ENCODE results near the gene ENTHD1. TPM values are rescaled to one million over a fixed set of nuclear protein-coding genes. Genes with fewer than 3 reads are reported as not detected.
A peak's percentile ranks its signal among the peaks of the same experiment; 100 is the strongest.

Gene ENTHD1
- total and polyA plus RNA-seq, 8 donors: not detected

DNA sequence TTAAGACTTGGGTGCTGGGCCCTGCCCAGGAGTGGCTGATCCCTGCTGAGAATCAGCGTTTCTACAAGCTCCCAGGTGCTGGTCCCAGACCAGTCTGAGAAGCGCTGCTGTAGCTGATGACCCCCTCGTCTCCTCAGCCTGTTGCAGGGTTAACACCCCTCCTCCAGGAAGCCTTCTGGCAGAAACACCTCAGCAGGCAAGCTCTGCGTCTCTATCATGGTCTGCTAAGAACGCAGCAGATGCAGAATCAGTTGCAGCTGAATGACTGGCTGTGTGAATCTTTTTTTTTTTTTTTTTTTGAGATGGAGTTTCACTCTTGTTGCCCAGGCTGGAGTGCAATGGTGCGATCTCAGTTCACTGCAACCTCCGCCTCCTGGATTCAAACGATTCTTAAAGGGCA, 190.5 kb downstream of the ENTHD1 start:
- Histone ChIP-seq H3K4me3 (no peak overlapping the region), H3K4me1 (peaks cover 0 to 10% (median 9%) of the 10 kb centered on the region in 4 donors), H3K27ac (no peak overlapping the region), H3K36me3 (no peaks in the 10 kb centered on the region), H3K9me3 (no peaks in the 10 kb centered on the region), H3K27me3 (peaks cover 0 to 35% (median 7%) of the 10 kb centered on the region in 3 donors)
- TF ChIP-seq, protein P1, sequence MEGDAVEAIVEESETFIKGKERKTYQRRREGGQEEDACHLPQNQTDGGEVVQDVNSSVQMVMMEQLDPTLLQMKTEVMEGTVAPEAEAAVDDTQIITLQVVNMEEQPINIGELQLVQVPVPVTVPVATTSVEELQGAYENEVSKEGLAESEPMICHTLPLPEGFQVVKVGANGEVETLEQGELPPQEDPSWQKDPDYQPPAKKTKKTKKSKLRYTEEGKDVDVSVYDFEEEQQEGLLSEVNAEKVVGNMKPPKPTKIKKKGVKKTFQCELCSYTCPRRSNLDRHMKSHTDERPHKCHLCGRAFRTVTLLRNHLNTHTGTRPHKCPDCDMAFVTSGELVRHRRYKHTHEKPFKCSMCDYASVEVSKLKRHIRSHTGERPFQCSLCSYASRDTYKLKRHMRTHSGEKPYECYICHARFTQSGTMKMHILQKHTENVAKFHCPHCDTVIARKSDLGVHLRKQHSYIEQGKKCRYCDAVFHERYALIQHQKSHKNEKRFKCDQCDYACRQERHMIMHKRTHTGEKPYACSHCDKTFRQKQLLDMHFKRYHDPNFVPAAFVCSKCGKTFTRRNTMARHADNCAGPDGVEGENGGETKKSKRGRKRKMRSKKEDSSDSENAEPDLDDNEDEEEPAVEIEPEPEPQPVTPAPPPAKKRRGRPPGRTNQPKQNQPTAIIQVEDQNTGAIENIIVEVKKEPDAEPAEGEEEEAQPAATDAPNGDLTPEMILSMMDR (IDR thresholded peaks at IDR 0.05): no peak
- TF ChIP-seq POLR2AphosphoS5 (IDR thresholded peaks at IDR 0.05) (no peak), POLR2A (IDR thresholded peaks at IDR 0.05) (no peak), EP300 (IDR thresholded peaks at IDR 0.05) (no peak)
- no peak for DNase-seq
- intact Hi-C loops (cut with DNase I; ENCODE audit: low total_unique reads): no loop called here
- WGBS, 5 donors: 67 to 85% (median 75%) methylated on average over 7 to 8 of the region's 8 CpGs

DNA sequence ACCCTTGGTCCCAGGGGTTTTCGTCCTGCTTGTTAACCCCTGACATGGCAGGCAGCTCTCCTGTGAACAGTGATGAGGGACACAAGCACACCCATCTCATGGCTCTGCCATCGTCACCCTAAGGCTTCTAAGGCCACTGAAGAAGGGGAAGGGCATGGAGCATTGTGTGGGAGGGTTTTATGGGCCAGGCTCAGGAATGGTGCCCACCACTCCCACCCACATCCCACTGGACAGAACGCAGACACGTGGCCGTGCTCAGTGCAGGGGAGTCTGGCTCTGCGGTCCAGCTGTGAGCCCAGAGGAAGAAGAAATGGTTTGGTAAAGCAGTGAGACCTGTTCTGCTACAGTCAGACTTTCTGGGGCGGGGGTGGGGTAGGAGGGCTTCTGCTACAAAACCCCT, 193.0 kb downstream of the ENTHD1 start:
- 72 to 81% (median 79%) methylated on average over 7 of the region's 7 CpGs for WGBS, 5 donors

DNA sequence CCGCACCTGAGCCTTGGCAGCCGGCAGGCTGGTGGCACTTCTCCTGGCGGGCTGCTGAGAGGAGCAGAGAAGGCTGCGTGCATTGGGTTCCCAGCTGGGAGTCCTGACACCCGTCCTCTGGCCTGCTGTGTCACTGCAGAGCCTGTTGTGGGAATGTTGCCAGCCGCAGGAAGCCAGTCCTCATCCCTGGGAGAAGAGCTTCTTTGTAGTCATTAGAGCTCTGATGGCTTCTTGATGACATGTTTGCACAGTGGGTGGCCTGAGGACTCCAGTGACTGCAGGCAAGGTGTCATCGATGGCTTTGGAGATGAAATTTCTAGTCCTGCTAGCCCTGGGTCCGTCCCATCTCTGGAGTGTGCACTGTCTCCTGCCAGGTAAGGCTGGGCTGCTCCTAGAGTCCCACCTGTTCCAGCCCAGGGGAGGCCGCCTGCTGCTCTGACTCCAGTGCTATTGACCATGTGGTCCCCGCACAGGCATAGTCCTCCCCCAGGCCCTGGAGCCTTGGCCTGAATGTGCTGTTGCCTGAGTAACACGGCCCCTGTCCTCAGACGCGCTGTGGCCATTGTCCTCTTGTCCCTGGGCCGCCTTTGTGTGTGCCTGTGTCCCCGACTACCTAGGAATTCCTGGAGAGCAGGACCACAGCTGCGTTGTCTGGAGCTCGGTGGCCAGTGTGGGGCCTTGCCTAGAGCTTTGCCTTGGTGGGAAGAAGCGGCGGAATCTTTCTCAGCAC, 193.8 kb downstream of the ENTHD1 start:
- peaks cover 0 to 56% (median 12%) of the 10 kb centered on the region in 3 donors for H3K27me3 ChIP-seq
- TF ChIP-seq POLR2A (IDR thresholded peaks at IDR 0.05) (no peak), EP300 (IDR thresholded peaks at IDR 0.05) (no peak), POLR2AphosphoS5 (IDR thresholded peaks at IDR 0.05) (no peak)
- TF ChIP-seq, protein P1 (IDR thresholded peaks at IDR 0.05): no peak
- DNase-seq: peak; percentile 25 to 27

More for the DNA sequence above, 193.0 kb downstream of the ENTHD1 start:
- no peak for DNase-seq
- Histone ChIP-seq H3K27ac (no peak overlapping the region), H3K36me3 (no peaks in the 10 kb centered on the region), H3K9me3 (no peaks in the 10 kb centered on the region), H3K27me3 (peaks cover 0 to 48% (median 12%) of the 10 kb centered on the region in 3 donors), H3K4me1 (peaks cover 0 to 10% (median 9%) of the 10 kb centered on the region in 4 donors), H3K4me3 (no peak overlapping the region)
- TF ChIP-seq POLR2A (IDR thresholded peaks at IDR 0.05) (no peak), POLR2AphosphoS5 (IDR thresholded peaks at IDR 0.05) (no peak), EP300 (IDR thresholded peaks at IDR 0.05) (no peak)
- TF ChIP-seq, protein P1 (IDR thresholded peaks at IDR 0.05): no peak
- intact Hi-C loops (cut with DNase I; ENCODE audit: low total_unique reads): no loop called here

DNA sequence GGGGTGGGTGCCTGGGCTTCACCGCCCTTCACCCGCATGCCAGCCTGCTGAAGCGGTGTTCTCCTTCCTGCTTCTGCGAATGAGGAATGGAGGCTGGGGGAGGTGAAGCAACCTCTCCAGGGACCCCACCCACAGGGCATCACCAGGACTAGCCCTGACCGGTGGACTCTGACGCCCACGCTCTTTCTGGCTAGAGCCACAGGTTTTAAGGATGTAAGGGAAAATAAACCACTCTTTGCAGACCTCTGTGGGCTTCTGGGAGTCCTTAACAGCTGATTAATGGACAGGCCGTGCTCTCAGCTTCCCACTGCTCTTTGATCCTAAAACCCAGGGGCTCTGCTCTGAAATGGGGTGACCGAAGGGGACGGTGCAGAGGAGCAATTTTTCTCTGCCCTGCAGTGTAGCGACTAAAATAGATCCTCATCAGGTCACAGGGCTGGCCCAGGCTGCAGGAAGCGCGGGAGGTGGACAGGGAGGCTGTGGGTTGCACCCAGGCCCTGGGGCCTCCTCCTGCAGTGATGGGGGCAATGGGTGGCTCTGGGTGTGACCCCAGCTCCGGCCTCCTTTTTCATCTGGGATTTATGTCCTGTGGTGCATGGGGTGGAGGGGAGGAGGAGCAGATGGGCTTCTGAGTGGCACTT, 195.7 kb downstream of the ENTHD1 start:
- intact Hi-C loops (cut with DNase I; ENCODE audit: low total_unique reads): no loop called here

More for the DNA sequence above, 193.8 kb downstream of the ENTHD1 start:
- H3K36me3 ChIP-seq: no peaks in the 10 kb centered on the region
- no peaks in the 10 kb centered on the region for H3K9me3 ChIP-seq
- intact Hi-C loops (cut with DNase I; ENCODE audit: low total_unique reads): no loop called here
- H3K4me1 ChIP-seq: peaks cover 0 to 10% (median 9%) of the 10 kb centered on the region in 4 donors
- 62 to 73% (median 71%) methylated on average over 18 to 19 of the region's 19 CpGs for WGBS, 5 donors
- no peak overlapping the region for H3K27ac ChIP-seq
- H3K4me3 ChIP-seq: no peak overlapping the region

More for the DNA sequence above, 195.7 kb downstream of the ENTHD1 start:
- Histone ChIP-seq H3K27me3 (peaks cover 0 to 66% (median 12%) of the 10 kb centered on the region in 3 donors), H3K27ac (no peak overlapping the region), H3K9me3 (no peaks in the 10 kb centered on the region), H3K4me1 (no peaks in the 10 kb centered on the region), H3K36me3 (no peaks in the 10 kb centered on the region), H3K4me3 (no peak overlapping the region)
- DNase-seq: no peak
- TF ChIP-seq POLR2A (IDR thresholded peaks at IDR 0.05): no peak
- TF ChIP-seq, protein P1 (IDR thresholded peaks at IDR 0.05): no peak
- TF ChIP-seq POLR2AphosphoS5 (IDR thresholded peaks at IDR 0.05): no peak
- no peak for TF ChIP-seq EP300 (IDR thresholded peaks at IDR 0.05)
- 71 to 78% (median 77%) methylated on average over 14 of the region's 14 CpGs for WGBS, 5 donors

Measured in stomach (tissue), 9 donors.